ENCODE data around the gene CHGA.

DNA sequence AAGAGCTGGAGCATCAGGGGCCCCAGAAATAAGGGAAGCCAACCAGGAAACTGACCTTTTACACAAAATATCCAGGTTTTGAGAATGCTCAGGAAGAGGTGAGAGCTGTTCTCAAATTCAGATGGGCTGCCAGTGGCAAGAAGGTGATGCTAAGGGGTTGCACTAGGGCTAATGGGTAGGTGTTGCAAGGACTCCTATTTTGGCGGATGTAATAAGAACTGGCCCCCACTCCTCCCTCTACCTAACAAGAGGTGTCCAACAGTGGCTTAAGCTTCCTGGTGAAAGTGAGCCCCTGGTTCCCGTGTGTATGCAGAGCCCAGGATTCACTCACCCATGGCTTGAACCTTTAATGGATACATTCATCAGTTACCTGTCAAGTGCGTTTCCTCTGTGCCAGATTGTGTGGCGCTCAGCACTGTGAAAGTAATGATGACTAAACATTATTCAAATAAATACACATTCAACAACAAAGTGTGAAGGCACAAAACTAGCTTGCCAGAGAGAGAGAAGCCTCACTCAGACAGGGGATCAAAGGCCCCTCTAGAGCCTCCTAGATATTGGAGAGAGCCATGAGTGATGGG, 705 bp upstream of the CHGA start:
- TF ChIP-seq, protein P1, sequence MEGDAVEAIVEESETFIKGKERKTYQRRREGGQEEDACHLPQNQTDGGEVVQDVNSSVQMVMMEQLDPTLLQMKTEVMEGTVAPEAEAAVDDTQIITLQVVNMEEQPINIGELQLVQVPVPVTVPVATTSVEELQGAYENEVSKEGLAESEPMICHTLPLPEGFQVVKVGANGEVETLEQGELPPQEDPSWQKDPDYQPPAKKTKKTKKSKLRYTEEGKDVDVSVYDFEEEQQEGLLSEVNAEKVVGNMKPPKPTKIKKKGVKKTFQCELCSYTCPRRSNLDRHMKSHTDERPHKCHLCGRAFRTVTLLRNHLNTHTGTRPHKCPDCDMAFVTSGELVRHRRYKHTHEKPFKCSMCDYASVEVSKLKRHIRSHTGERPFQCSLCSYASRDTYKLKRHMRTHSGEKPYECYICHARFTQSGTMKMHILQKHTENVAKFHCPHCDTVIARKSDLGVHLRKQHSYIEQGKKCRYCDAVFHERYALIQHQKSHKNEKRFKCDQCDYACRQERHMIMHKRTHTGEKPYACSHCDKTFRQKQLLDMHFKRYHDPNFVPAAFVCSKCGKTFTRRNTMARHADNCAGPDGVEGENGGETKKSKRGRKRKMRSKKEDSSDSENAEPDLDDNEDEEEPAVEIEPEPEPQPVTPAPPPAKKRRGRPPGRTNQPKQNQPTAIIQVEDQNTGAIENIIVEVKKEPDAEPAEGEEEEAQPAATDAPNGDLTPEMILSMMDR (IDR thresholded peaks at IDR 0.05; ENCODE audit: low read depth, low read length), result no peak
- TF ChIP-seq, protein P2, sequence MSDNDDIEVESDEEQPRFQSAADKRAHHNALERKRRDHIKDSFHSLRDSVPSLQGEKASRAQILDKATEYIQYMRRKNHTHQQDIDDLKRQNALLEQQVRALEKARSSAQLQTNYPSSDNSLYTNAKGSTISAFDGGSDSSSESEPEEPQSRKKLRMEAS (IDR thresholded peaks at IDR 0.05; ENCODE audit: low read depth, low read length), result no peak
- no peak for TF ChIP-seq POLR2A (IDR thresholded peaks at IDR 0.05; ENCODE audit: extremely low read depth, insufficient read length)
- no peak for TF ChIP-seq MYC (IDR thresholded peaks at IDR 0.05; ENCODE audit: low read depth, low read length)
